ENCODE measurements around the gene COX19.

DNA sequence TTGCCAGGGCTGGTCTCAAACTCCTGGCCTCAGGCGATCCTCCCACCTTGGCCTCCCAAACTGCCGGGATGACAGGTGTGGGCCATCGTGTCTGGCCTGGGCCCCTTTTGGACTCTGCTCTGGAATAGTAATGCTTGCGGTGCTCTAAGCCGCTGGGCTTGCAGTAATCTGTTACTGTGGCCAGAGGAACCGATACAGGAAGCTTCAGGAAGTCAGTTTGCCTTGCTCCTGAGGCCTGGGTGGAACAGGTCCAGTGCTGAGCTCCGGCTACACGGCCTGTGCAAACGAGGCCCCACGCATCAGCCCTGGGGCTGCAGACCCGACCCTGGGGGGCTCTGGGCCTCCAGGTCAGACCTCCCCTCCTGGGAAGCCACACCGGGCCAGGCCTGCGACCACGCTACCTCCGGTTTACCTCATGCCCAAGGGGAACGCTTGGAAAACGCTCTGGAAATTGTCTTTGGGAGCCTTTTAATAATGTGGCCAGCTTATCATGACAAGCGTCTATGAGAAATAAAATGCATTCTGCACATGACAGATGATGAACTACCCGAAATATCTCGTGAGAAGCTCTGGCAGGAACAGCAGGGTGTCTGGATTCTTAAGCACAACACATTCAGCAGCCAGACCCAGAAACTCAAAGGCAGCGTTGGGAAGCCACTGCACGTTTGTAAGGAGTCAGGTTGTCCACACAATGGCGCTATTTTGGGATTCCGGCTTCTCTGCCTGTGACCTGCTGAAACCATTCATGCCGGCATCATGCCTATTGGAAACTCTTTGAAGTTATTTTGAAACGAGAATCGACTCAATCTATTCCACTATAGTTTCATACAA lies 10.7 kb downstream of the COX19 start:
- TF ChIP-seq, protein P1, sequence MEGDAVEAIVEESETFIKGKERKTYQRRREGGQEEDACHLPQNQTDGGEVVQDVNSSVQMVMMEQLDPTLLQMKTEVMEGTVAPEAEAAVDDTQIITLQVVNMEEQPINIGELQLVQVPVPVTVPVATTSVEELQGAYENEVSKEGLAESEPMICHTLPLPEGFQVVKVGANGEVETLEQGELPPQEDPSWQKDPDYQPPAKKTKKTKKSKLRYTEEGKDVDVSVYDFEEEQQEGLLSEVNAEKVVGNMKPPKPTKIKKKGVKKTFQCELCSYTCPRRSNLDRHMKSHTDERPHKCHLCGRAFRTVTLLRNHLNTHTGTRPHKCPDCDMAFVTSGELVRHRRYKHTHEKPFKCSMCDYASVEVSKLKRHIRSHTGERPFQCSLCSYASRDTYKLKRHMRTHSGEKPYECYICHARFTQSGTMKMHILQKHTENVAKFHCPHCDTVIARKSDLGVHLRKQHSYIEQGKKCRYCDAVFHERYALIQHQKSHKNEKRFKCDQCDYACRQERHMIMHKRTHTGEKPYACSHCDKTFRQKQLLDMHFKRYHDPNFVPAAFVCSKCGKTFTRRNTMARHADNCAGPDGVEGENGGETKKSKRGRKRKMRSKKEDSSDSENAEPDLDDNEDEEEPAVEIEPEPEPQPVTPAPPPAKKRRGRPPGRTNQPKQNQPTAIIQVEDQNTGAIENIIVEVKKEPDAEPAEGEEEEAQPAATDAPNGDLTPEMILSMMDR (IDR thresholded peaks at IDR 0.05; ENCODE audit: low read depth, low read length), result no peak
- TF ChIP-seq POLR2A (IDR thresholded peaks at IDR 0.05; ENCODE audit: extremely low read depth, insufficient read length), result peak; percentile 15
- TF ChIP-seq MAX (IDR thresholded peaks at IDR 0.05; ENCODE audit: low read depth, low read length), result no peak
- TF ChIP-seq MYC (IDR thresholded peaks at IDR 0.05; ENCODE audit: low read depth, low read length), result no peak

All from NB4 (cell line).